HL-60 (cell line): ENCODE data around the gene CFHR3.
"Not testable (repeated sequence)": the region's sequence is repeated elsewhere in the genome, so short reads cannot be mapped to it uniquely, and the experiment has no call there.

Experiments used
- CTCF ChIP-seq: IDR thresholded peaks from one replicate; pipeline ENCODE4 v1.5.1; 2011; ENCODE audit warnings: low read length, control low read depth, inconsistent platforms; ENCODE audit not compliant: insufficient read depth
- GABPA ChIP-seq: IDR thresholded peaks from 2 replicates; pipeline ENCODE4 v1.6.1; 2012; ENCODE audit warnings: low read depth
- POLR2AphosphoS5 ChIP-seq: IDR thresholded peaks from 2 replicates; pipeline ENCODE4 v1.6.1; 2012; ENCODE audit warnings: low read depth

- not testable (repeated sequence) for TF ChIP-seq CTCF, GABPA, POLR2AphosphoS5
Measured at GRCh38 chr1:196827860-196828259, 53.2 kb downstream of the CFHR3 start.
